K562 (cell line): ENCODE results near the gene CKAP5. TPM values are rescaled to one million over a fixed set of nuclear protein-coding genes. Genes with fewer than 3 reads are reported as not detected.

Source experiments
- CBX1 ChIP-seq: sonication (generic); IDR thresholded peaks from 2 replicates; pipeline ENCODE4 v1.6.1; 2016; ENCODE audit warnings: antibody characterized with exemption, low read depth, mild to moderate bottlenecking
- FOXJ2 ChIP-seq: fragments of 200-800 bp; sonication (Bioruptor generic); IDR thresholded peaks from 2 replicates; pipeline ENCODE4 v1.6.1; 2016; ENCODE audit warnings: missing genetic modification characterization, missing compliant biosample characterization
- GATAD2A ChIP-seq: fragments of 450-650 bp; IDR thresholded peaks from 2 replicates; pipeline ENCODE4 v1.6.1; 2017
- HCFC1 ChIP-seq: IDR thresholded peaks from 2 replicates; pipeline ENCODE4 v1.6.1; 2012; ENCODE audit warnings: low read depth, low read length, improper control_type of control experiment
- MECOM ChIP-seq: fragments of 250-450 bp; sonication (Bioruptor Pico); IDR thresholded peaks from 2 replicates; pipeline ENCODE4 v1.8.0; 2022; ENCODE audit warnings: inconsistent platforms
- SMARCC2 ChIP-seq: fragments of 450-650 bp; IDR thresholded peaks from 2 replicates; pipeline ENCODE4 v1.6.1; 2017; ENCODE audit warnings: antibody characterized with exemption, moderate library complexity, mild to moderate bottlenecking, low read depth
- TOE1 ChIP-seq, 2 experiments: fragments of 450-650 bp in 1 of 2; sonication (generic) in 1 of 2; formaldehyde crosslinking in 1 of 2; IDR thresholded peaks; 2 replicates each; pipeline versions ENCODE4 v1.7.1 to v1.8.0; 2016 to 2022; ENCODE audit warnings: borderline replicate concordance in 2 of 2, mild to moderate bottlenecking in 2 of 2, antibody characterized with exemption in 1 of 2, inconsistent platforms in 1 of 2, low read depth in 1 of 2, missing genetic modification reagents in 1 of 2, moderate library complexity in 1 of 2
- ZNF134 ChIP-seq: fragments of 250-450 bp; sonication (Bioruptor Pico); conservative IDR thresholded peaks from 2 replicates; pipeline ENCODE4 v1.4.0; 2020
- polyA plus RNA-seq, 8 experiments: library from polyadenylated mRNA; depleted of rRNA in 4 of 8; stranded (reverse) in 5 of 8; unstranded in 3 of 8; fragments of >200 nt; fragmentation: Nextera tagmentation in 2 of 8; fragmentation: Illumina TruSeq in 1 of 8; extraction: Ambion mirVana in 2 of 8; extraction: Trizol in 1 of 8; gene quantifications; 2 replicates each; pipeline versions ENCODE4 v1.2.1 to v1.2.3, GENCODE V29; 2011 to 2014; ENCODE audit warnings: inconsistent platforms in 1 of 8, missing spikeins in 1 of 8
- total RNA-seq, 7 experiments: library from RNA; depleted of rRNA in 6 of 7; stranded (reverse); fragments of >200 nt in 6 of 7; fragmentation: Illumina TruSeq in 2 of 7; extraction: Trizol in 2 of 7; gene quantifications; 2 replicates each; pipeline versions ENCODE4 v1.2.1 to v1.2.3, GENCODE V29; 2011 to 2021; ENCODE audit warnings: low replicate concordance in 1 of 7
- TF ChIP-seq, protein P1 (sequence below): sonication (generic); formaldehyde crosslinking; IDR thresholded peaks from 2 replicates; pipeline ENCODE4 v1.8.0; 2023; ENCODE audit warnings: missing genetic modification reagents, mild to moderate bottlenecking, borderline replicate concordance

The CKAP5 gene
- total and polyA plus RNA-seq, 9 of the 15 experiments (the other 6 are each of a cell fraction or from before 2014, with no cell fraction given): 60.1 to 239 (median 139) TPM

DNA sequence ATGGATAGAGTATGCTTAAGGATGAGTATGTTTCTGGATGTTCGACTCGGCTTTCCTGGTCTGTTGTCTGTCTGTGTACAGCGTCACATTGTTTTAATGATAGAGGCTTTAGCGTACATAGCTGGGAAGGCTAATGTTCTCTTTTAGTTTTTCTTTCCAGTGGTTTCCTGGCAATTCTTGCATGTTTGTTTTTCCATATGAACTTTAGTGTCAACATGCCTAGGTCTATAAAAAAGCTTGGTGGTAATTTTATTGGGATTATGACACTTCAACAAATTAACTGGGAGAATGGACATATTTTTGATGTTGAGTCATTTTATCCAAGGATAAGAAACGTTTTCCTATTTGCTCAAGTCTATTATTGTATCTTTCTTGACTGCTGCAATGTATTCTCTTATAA is 109.5 kb downstream of the CKAP5 start (continued):
- TF ChIP-seq, protein P1, sequence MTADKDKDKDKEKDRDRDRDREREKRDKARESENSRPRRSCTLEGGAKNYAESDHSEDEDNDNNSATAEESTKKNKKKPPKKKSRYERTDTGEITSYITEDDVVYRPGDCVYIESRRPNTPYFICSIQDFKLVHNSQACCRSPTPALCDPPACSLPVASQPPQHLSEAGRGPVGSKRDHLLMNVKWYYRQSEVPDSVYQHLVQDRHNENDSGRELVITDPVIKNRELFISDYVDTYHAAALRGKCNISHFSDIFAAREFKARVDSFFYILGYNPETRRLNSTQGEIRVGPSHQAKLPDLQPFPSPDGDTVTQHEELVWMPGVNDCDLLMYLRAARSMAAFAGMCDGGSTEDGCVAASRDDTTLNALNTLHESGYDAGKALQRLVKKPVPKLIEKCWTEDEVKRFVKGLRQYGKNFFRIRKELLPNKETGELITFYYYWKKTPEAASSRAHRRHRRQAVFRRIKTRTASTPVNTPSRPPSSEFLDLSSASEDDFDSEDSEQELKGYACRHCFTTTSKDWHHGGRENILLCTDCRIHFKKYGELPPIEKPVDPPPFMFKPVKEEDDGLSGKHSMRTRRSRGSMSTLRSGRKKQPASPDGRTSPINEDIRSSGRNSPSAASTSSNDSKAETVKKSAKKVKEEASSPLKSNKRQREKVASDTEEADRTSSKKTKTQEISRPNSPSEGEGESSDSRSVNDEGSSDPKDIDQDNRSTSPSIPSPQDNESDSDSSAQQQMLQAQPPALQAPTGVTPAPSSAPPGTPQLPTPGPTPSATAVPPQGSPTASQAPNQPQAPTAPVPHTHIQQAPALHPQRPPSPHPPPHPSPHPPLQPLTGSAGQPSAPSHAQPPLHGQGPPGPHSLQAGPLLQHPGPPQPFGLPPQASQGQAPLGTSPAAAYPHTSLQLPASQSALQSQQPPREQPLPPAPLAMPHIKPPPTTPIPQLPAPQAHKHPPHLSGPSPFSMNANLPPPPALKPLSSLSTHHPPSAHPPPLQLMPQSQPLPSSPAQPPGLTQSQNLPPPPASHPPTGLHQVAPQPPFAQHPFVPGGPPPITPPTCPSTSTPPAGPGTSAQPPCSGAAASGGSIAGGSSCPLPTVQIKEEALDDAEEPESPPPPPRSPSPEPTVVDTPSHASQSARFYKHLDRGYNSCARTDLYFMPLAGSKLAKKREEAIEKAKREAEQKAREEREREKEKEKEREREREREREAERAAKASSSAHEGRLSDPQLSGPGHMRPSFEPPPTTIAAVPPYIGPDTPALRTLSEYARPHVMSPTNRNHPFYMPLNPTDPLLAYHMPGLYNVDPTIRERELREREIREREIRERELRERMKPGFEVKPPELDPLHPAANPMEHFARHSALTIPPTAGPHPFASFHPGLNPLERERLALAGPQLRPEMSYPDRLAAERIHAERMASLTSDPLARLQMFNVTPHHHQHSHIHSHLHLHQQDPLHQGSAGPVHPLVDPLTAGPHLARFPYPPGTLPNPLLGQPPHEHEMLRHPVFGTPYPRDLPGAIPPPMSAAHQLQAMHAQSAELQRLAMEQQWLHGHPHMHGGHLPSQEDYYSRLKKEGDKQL: no peak
- TF ChIP-seq ZNF134 (CRISPR knock-in tag) (no peak), CBX1 (no peak), HCFC1 (no peak), GATAD2A (no peak), SMARCC2 (no peak), TOE1 (IDR thresholded peaks at IDR 0.05; ENCODE audit: borderline replicate concordance) (no peak), TOE1 (CRISPR knock-in tag; IDR thresholded peaks at IDR 0.05; ENCODE audit: borderline replicate concordance, low read depth) (no peak), FOXJ2 (tag) (no peak), MECOM (CRISPR knock-in tag) (no peak)
